Testis (tissue), 2 donors: ENCODE measurements around the gene LRCH2.

Experiments used
- POLR2A ChIP-seq: fragments of 450-650 bp; IDR thresholded peaks from one replicate; pipeline ENCODE4 v1.6.1; 2017; ENCODE audit warnings: antibody characterized with exemption, mild to moderate bottlenecking, moderate library complexity
- TF ChIP-seq, protein P1 (sequence below), 3 experiments: fragments of 450-650 bp in 2 of 3; fragments of 200-600 bp in 1 of 3; sonication (generic) in 1 of 3; IDR thresholded peaks; one replicate each; pipeline ENCODE4 v1.5.1; 2016 to 2019; ENCODE audit warnings: antibody characterized with exemption in 3 of 3, mild to moderate bottlenecking in 2 of 3, moderate library complexity in 1 of 3

DNA sequence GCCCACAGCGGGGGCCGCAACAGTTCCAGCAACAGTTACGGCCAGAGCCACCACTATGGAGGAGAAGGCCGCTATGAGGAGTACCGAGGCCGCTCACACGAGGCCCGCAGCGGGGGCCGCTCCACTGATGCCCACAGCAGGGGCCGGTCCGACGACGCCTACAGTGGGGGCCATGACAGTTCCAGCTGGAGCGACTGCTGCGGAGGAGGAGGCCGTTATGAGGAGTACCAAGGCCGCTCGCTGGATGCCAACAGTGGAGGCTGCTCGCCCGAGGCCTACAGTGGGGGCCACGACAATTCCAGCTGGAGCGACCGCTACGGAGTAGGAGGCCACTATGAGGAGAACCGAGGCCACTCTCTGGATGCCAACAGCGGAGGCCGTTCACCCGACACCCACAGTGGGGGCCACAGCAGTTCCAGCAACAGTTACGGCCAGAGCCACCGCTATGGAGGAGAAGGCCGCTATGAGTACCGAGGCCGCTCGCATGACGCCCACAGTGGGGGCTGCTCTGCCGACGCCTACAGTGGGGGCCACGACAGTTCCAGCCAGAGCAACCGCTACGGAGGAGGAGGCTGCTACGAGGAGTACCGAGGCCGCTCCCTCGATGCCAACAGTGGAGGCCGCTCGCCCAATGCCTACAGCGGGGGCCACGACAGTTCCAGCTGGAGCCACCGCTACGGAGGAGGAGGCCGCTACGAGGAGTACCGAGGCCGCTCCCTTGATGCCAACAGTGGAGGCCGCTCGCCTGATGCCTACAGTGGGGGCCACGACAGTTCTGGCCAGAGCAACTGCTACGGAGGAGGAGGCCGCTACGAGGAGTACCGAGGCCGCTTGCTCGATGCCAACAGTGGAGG lies 43.0 kb downstream of the LRCH2 start:
- TF ChIP-seq, protein P1, sequence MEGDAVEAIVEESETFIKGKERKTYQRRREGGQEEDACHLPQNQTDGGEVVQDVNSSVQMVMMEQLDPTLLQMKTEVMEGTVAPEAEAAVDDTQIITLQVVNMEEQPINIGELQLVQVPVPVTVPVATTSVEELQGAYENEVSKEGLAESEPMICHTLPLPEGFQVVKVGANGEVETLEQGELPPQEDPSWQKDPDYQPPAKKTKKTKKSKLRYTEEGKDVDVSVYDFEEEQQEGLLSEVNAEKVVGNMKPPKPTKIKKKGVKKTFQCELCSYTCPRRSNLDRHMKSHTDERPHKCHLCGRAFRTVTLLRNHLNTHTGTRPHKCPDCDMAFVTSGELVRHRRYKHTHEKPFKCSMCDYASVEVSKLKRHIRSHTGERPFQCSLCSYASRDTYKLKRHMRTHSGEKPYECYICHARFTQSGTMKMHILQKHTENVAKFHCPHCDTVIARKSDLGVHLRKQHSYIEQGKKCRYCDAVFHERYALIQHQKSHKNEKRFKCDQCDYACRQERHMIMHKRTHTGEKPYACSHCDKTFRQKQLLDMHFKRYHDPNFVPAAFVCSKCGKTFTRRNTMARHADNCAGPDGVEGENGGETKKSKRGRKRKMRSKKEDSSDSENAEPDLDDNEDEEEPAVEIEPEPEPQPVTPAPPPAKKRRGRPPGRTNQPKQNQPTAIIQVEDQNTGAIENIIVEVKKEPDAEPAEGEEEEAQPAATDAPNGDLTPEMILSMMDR (IDR thresholded peaks at IDR 0.05), result no peak
- no peak for TF ChIP-seq POLR2A
